ENCODE data around the gene ZNF598. TPM values are rescaled to one million over a fixed set of nuclear protein-coding genes. Genes with fewer than 3 reads are reported as not detected.

The ZNF598 gene
- total and polyA plus RNA-seq, 4 donors: 2.7 to 28.4 (median 16.2) TPM

DNA sequence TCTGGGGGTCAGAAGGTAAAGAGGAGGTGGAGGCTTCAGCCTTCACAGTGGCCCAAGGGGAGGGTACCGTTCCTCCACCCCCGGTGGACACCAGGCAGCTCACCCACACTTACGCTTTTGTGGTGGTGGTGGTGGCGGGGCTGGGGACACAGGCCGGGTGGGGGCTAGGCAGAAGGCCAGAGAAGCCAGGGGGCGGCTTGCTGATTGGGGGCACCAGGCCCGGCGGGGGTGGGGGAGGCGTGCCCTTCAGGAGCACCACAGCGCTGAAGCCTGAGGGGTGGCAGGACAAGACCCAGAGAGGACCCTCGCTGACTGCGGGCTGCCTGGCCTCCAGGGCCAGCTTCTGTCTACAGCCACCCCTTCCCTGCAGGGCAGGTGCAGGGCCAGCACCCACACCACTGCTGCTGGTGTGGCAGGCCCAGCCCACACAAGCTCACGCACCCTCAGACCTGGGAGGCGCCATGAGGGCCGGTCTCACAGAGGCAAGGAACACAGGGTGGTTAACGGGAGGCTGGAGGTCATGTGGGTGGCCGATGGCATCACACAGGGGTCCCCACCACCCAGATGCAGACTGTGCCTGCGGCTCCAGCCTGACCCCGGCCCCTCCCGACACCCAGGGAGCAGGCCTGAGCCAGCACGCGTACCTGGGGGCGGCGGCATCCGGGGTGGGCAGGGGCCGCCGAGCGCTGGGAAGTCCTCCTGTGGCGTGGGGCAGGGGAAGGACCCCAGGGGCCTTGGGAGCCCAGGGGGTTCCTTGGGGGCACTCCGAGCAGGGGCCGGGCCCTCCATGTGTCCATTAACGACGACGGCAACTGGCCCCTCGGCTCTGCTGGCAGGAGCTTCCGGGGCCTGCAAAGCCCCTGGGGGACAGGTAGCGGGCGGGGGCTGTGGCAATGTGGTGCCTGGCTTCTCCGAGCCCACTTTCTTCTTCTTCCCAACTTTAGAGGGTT is 10.5 kb downstream of the ZNF598 start:
- Histone ChIP-seq H3K36me3 (ENCODE audit: control insufficient read depth in 4 of 4, insufficient read depth in 3 of 4, low read depth in 1 of 4, low read length in 3 of 4) (peaks cover 24 to 67% (median 28%) of the 10 kb centered on the region in 4 donors), H3K27ac (ENCODE audit: low read depth in 1 of 2, low read length in 2 of 2) (no peak overlapping the region)
- DNase-seq (ENCODE audit: low spot score): no peak

DNA sequence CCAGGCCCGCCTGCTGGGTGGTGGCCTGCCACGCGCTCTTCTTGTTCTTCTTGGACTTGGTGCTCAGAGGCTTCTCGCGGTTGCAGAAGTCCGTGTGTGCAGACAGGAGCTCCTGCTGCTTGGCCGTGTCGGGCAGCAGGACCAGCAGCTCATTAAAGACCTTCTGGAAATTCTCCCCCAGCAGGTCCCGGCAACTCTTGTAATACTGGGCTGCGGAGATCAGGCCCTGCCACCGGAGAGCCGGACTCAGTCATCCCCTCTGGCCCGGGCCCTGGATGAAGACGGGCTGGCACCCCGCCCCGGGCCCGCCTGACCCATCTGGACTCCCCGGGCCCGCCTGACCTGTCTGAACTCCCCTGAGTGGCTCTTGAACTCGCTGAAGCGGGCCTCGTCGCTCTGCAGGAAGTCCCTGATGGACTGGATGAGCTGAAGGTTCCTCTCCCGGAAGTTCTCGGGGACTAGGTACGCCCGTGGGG is 11.2 kb downstream of the ZNF598 start:
- Histone ChIP-seq H3K27ac (ENCODE audit: low read depth in 1 of 2, low read length in 2 of 2) (no peak overlapping the region), H3K4me3 (ENCODE audit: low read depth in 1 of 3, low read length in 3 of 3) (no peak overlapping the region), H3K9me3 (ENCODE audit: control insufficient read depth in 4 of 4, low read length in 3 of 4) (no peaks in the 10 kb centered on the region), H3K9ac (ENCODE audit: low read depth in 1 of 2, low read length in 2 of 2) (no peak overlapping the region), H3K36me3 (ENCODE audit: control insufficient read depth in 4 of 4, insufficient read depth in 3 of 4, low read depth in 1 of 4, low read length in 3 of 4) (peaks cover 24 to 66% (median 28%) of the 10 kb centered on the region in 4 donors), H3K27me3 (ENCODE audit: control insufficient read depth in 4 of 4, insufficient read depth in 4 of 4, low read length in 3 of 4) (no peaks in the 10 kb centered on the region), H3K4me1 (ENCODE audit: control insufficient read depth in 4 of 4, insufficient read depth in 4 of 4, low read length in 3 of 4) (peaks cover 0 to 6% (median 1%) of the 10 kb centered on the region in 4 donors)
- 95% methylated on average over 27 of the region's 27 CpGs for WGBS
- DNase-seq (ENCODE audit: low spot score): no peak
- TF ChIP-seq, protein P1, sequence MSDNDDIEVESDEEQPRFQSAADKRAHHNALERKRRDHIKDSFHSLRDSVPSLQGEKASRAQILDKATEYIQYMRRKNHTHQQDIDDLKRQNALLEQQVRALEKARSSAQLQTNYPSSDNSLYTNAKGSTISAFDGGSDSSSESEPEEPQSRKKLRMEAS (IDR thresholded peaks at IDR 0.05): no peak
- TF ChIP-seq FOXA2 (IDR thresholded peaks at IDR 0.05): no peak
- TF ChIP-seq TAF1 (conservative IDR thresholded peaks at IDR 0.05): no peak
- TF ChIP-seq, protein P2, sequence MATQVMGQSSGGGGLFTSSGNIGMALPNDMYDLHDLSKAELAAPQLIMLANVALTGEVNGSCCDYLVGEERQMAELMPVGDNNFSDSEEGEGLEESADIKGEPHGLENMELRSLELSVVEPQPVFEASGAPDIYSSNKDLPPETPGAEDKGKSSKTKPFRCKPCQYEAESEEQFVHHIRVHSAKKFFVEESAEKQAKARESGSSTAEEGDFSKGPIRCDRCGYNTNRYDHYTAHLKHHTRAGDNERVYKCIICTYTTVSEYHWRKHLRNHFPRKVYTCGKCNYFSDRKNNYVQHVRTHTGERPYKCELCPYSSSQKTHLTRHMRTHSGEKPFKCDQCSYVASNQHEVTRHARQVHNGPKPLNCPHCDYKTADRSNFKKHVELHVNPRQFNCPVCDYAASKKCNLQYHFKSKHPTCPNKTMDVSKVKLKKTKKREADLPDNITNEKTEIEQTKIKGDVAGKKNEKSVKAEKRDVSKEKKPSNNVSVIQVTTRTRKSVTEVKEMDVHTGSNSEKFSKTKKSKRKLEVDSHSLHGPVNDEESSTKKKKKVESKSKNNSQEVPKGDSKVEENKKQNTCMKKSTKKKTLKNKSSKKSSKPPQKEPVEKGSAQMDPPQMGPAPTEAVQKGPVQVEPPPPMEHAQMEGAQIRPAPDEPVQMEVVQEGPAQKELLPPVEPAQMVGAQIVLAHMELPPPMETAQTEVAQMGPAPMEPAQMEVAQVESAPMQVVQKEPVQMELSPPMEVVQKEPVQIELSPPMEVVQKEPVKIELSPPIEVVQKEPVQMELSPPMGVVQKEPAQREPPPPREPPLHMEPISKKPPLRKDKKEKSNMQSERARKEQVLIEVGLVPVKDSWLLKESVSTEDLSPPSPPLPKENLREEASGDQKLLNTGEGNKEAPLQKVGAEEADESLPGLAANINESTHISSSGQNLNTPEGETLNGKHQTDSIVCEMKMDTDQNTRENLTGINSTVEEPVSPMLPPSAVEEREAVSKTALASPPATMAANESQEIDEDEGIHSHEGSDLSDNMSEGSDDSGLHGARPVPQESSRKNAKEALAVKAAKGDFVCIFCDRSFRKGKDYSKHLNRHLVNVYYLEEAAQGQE (IDR thresholded peaks at IDR 0.05): no peak
- no peak for TF ChIP-seq RAD21 (IDR thresholded peaks at IDR 0.05)
- TF ChIP-seq, protein P3, sequence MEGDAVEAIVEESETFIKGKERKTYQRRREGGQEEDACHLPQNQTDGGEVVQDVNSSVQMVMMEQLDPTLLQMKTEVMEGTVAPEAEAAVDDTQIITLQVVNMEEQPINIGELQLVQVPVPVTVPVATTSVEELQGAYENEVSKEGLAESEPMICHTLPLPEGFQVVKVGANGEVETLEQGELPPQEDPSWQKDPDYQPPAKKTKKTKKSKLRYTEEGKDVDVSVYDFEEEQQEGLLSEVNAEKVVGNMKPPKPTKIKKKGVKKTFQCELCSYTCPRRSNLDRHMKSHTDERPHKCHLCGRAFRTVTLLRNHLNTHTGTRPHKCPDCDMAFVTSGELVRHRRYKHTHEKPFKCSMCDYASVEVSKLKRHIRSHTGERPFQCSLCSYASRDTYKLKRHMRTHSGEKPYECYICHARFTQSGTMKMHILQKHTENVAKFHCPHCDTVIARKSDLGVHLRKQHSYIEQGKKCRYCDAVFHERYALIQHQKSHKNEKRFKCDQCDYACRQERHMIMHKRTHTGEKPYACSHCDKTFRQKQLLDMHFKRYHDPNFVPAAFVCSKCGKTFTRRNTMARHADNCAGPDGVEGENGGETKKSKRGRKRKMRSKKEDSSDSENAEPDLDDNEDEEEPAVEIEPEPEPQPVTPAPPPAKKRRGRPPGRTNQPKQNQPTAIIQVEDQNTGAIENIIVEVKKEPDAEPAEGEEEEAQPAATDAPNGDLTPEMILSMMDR (IDR thresholded peaks at IDR 0.05; ENCODE audit: low read depth, low read length, missing input control): no peak
- TF ChIP-seq YY1 (IDR thresholded peaks at IDR 0.05): no peak
- TF ChIP-seq NR2F2 (IDR thresholded peaks at IDR 0.05): no peak
- no peak for TF ChIP-seq FOXA1 (IDR thresholded peaks at IDR 0.05)
- no peak for TF ChIP-seq SP1 (IDR thresholded peaks at IDR 0.05)
- no peak for TF ChIP-seq GABPA (IDR thresholded peaks at IDR 0.05 in 1 of 2, conservative IDR thresholded peaks at IDR 0.05 in 1 of 2)
- TF ChIP-seq, protein P4, sequence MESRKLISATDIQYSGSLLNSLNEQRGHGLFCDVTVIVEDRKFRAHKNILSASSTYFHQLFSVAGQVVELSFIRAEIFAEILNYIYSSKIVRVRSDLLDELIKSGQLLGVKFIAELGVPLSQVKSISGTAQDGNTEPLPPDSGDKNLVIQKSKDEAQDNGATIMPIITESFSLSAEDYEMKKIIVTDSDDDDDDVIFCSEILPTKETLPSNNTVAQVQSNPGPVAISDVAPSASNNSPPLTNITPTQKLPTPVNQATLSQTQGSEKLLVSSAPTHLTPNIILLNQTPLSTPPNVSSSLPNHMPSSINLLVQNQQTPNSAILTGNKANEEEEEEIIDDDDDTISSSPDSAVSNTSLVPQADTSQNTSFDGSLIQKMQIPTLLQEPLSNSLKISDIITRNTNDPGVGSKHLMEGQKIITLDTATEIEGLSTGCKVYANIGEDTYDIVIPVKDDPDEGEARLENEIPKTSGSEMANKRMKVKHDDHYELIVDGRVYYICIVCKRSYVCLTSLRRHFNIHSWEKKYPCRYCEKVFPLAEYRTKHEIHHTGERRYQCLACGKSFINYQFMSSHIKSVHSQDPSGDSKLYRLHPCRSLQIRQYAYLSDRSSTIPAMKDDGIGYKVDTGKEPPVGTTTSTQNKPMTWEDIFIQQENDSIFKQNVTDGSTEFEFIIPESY (IDR thresholded peaks at IDR 0.05): no peak
- TF ChIP-seq EGR1 (IDR thresholded peaks at IDR 0.05; ENCODE audit: low read depth in 2 of 2): no peak
- no peak for TF ChIP-seq HNF4G (IDR thresholded peaks at IDR 0.05)
- no peak for TF ChIP-seq JUND (IDR thresholded peaks at IDR 0.05)

More for the DNA sequence above, 10.5 kb downstream of the ZNF598 start:
- Histone ChIP-seq H3K27me3 (ENCODE audit: control insufficient read depth in 4 of 4, insufficient read depth in 4 of 4, low read length in 3 of 4) (no peaks in the 10 kb centered on the region), H3K4me1 (ENCODE audit: control insufficient read depth in 4 of 4, insufficient read depth in 4 of 4, low read length in 3 of 4) (peaks cover 2 to 9% (median 6%) of the 10 kb centered on the region in 4 donors), H3K9ac (ENCODE audit: low read depth in 1 of 2, low read length in 2 of 2) (no peak overlapping the region), H3K9me3 (ENCODE audit: control insufficient read depth in 4 of 4, low read length in 3 of 4) (no peaks in the 10 kb centered on the region), H3K4me3 (ENCODE audit: low read depth in 1 of 3, low read length in 3 of 3) (no peak overlapping the region)
- no peak for TF ChIP-seq NR2F2 (IDR thresholded peaks at IDR 0.05)
- TF ChIP-seq, protein P4 (IDR thresholded peaks at IDR 0.05): no peak
- no peak for TF ChIP-seq GABPA (IDR thresholded peaks at IDR 0.05 in 1 of 2, conservative IDR thresholded peaks at IDR 0.05 in 1 of 2)
- TF ChIP-seq, protein P3 (IDR thresholded peaks at IDR 0.05; ENCODE audit: low read depth, low read length, missing input control): no peak
- WGBS: 96% methylated on average over 39 of the region's 39 CpGs
